GM21367 (cell line): ENCODE measurements around the gene PLCG2.
A peak's percentile ranks its signal among the peaks of the same experiment; 100 is the strongest.
"Not testable (repeated sequence)": the region's sequence is repeated elsewhere in the genome, so short reads cannot be mapped to it uniquely, and the experiment has no call there.

Source experiments
- ATAC-seq: cut with Tn5 transposase; IDR thresholded peaks from one replicate; pipeline ENCODE4 v1.9.1; 2021; ENCODE audit not compliant: unreplicated experiment

PLCG2 gene

DNA sequence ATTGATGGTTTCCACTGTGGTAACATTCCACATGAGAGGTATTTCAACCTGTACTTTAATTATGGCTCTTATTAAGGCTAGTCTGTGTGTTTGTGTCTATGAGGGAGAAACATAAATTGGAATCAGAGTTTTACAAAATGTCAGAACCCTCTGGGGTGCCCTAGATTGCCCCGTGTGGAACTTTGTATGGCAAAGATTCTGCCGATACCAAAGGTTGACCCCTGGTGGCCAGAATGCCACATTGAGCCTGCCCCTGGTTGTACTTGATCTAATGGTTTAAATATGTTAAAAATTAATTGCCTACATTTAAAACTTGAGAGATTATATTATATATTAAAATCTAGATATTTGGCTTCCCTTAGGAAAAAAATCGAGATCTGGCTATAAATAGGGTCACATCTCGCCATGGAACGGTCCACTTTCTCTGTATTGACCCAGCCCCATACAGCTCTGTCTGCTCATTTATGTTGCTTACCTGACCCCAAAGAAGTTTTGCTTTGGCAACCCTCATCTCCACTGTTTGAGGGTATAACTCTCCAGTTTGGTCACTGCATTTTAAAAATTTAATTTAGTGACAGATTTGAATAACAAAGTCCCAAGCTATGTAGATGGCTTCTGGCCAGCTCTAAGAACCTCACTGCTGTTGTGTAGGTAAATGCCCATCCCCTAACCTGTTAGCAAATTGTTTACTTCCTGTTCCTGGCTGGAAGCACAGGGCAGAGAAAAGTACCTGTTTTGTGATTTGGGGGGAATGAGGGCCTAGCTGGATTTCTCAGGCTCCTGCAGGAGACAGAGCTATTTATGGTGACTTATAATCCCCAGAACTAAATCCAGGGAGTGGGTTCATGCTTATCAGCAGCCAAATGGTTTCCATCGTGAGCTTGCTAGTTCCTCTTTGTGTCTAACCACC is 95.0 kb downstream of the PLCG2 start:
- ATAC-seq: peak; percentile 60

GRCh38 chr16:81875461-81875860 is 96.4 kb downstream of the PLCG2 start:
- ATAC-seq: no peak

- no peak for ATAC-seq
These were observed 97.3 kb downstream of the PLCG2 start for GRCh38 chr16:81876273-81876900.

GRCh38 chr16:81877490-81877889 is 98.4 kb downstream of the PLCG2 start:
- ATAC-seq: not testable (repeated sequence)

- ATAC-seq: no peak
These were observed 99.4 kb downstream of the PLCG2 start for GRCh38 chr16:81878529-81878928.

DNA sequence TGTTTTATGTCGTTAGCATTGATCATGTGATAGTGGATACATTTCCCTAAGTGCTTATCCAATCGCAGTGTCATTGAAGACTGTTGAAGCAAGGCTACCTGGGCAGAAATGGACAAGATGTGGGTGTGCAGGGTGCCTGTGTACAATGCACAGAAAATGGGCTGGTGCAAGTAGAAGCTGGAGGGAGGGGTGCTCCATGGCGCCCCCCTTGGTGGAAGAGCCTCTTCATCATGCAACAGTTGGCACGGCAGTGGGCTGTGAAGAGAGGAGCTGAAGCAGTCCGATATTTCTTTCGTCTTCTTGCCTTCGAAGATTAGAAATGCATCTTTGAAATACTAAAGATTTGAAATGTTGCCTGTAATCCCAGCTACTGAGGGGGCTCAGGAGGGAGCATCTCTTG is 100.5 kb downstream of the PLCG2 start:
- ATAC-seq: no peak

DNA sequence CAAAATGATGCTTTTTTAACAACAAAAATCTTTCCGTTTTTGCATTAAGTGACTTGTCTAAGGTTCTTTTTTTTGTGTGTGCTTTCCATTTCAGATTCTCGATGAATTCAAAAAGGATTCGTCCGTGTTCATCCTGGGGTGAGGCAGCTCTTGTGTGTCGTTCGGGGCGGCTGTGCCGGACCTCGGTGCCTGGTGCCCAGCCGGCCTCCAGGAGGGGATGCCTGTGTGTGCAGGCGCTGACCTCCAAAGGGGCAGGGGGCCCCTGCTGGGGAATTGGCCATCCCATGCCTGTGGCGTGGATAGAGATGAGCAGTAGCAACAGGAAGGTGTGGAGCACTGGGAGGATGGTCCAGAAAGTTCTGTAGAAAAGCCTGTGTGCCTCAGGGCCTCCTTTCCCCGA is 101.7 kb downstream of the PLCG2 start:
- no peak for ATAC-seq

DNA sequence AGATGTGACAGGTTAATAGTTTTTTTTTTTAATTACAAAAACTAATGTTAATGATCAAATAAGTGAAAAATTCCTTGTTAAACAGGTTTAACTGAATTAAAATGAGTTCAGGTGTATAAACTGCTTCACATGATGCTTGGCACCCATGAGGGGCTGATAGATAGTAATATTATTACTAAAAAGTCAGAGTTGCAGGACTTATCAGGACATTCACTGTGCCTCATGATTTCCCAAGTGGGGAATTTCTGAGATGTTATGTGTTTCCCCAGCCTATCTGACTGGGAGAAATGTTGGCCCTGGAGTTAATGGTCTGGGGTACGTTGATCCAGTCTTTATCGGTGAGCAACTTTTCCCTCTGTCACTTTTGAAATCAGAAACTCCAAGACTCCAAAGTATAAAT is 102.1 kb downstream of the PLCG2 start:
- no peak for ATAC-seq

DNA sequence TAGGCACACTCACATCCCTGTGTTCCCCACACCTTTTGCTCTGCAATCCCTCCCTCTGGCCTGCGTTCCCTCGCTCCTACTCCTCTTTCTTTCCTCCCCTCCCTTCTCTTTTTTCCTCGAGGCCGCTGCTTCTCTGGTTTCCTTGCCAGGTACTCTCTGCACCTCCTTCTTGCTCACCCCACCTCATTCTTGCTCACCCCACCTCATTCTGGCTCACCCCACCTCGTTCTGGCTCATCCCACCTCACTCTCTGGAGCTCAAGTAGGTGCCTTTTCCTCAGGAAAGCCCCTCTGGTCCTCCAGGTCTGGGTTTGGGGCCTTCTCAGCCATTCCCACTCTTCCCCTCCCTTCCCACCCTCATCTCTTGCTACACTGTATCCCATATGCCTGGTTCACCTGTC is 103.5 kb downstream of the PLCG2 start:
- ATAC-seq: no peak

DNA sequence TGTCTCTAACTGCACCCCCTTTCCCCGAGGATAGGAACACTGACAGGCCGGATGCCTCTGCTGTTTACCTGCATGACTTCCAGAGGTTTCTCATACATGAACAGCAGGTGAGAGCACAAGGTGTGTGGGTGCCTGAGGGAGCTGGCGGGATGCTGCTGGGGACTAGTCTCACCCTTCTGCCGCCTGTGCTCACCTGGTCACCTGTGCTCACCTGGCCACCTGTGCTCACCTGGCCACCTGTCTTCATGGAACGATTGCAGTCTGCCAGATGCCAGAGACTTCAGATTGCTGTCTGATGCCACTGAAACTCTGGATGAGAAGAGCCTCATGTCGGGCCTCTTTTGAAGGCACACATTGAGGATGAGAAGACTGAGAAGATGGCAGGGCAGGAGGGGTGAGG is 104.1 kb downstream of the PLCG2 start:
- ATAC-seq: no peak

DNA sequence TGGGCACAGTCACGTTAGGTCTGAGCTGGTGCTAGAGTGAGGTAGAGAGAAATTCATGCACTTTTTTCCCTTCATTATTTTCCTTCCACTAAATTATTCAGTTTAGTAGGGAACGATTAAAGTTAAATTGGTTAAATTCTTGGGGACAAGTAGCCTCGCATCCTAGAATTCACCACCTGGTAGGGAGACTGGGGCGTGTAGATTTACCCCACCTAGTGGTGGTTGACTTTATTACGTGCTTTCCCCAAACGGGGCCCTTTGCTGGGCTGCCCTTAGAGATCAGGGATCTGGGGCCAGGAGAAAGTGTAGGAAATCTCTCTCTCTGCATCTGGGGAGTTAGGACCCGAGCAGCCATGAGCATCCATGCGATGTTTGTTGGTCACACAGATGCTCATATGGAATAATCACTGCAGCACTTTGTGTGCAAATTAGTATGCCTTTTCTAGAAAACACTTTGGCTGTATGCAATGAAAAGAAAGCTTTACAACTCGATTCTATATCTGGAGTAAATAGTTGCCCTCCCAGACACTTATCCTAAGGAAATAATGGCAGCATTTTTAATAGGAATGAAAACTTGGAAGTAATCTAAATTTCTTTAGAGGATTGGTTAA is 107.0 kb downstream of the PLCG2 start:
- no peak for ATAC-seq

DNA sequence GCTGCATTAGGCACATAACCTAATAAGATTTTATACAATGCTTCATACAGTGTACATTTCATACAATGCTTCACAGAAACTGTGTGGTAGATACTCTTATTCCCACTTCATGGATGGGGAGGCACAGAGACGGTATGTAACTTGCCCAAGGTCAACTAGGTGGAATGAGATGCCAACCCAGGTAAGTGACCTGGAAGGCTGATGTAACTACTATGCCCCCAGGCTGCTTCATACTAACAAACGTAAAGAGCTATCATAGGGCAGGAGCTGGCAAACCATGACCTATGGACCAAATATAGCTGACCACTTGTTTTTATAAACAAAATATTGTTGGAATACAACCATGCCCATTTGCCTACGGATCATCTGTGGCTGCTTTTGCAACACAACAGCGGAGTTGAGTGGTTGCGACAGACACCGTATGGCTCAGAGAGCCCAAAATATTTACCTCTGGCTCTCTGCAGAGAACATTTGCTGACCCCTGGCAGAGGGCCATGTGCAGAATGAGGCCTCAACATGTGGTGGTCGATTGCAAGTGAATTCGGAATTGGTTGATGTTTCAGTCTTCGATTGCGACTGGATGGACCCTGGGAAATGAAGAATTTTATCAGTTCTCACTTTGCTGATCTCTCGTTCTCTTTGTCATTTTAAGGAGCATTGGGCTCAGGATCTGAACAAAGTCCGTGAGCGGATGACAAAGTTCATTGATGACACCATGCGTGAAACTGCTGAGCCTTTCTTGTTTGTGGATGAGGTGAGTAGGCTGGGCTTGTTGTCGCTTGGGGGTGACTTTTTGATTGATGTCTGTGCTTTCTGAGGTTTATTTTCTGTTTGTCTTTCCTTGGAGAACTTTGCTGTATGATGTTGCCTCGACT is 109.7 kb downstream of the PLCG2 start:
- no peak for ATAC-seq

DNA sequence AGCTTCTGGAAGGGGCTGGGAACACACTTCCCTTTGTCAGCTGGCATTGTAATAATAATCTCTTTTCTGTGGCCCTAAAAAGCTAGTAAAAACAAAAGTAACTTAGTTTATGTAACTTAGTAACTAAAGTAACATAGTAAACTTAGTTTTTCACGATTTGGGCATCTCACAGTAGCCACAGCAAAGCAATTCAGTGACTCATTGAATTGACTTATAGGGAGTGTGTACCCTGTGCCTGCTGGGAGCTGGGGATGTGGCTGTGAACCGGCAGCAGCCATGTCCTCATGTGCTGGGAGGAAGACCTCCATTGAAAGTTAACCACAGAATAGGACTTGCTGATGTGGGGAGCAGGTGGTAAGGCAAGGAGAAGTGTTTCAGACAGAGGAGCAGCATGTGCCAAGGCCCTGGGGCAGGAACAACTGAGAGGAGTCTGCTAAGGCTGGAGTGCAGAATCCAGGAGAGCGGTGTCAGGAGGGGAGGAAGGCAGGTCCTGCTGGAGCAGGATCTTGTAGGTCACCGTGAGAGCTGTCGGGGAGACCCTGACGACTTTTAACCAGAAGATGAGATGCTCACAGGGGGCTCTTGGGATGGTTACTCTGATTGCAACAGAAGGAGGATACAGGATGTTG is 112.8 kb downstream of the PLCG2 start:
- ATAC-seq: no peak

GRCh38 chr16:81894592-81894991 is 115.5 kb downstream of the PLCG2 start:
- ATAC-seq: no peak

GRCh38 chr16:81896902-81897301 is 117.8 kb downstream of the PLCG2 start:
- ATAC-seq: no peak

DNA sequence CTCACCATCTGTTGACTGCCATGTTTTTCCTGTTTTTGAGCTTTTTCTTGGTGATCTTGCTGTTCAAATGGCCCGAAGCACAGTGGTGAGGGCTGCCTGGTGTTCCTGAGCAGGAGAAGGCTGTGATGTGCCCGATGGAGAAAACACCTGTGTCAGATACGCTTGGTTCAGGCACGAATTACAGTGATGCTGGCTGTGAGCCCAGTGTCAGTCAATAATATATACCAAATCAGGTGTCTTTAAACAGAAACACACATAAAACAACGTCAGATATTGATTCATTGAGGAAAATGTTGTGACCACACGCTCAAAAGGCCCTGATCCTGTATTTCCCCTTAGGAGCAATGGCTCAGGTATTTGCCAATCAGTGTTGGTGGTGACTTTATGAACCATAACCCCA is 120.5 kb downstream of the PLCG2 start:
- ATAC-seq: no peak

- no peak for ATAC-seq
These were observed 120.9 kb downstream of the PLCG2 start for GRCh38 chr16:81900014-81900413.

GRCh38 chr16:81900456-81900855 is 121.4 kb downstream of the PLCG2 start:
- no peak for ATAC-seq

DNA sequence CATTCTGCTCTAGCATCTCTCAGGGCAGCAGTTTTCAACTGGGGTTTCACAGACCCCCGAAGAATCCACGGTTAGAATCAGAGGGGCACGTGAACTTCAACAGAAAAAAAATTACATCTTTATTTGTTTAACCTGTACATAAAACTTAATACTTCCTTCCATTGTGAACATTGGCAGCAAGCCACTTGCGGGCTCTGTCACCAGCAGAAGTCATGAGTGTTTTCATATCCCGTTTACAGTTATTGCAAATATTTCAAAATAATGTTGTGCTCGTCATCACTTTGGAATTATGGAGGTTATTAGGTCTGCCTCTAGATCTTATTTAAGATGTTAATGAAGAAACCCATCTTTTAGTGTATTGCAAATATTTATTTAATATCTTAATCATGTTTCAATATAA is 122.4 kb downstream of the PLCG2 start:
- ATAC-seq: no peak

DNA sequence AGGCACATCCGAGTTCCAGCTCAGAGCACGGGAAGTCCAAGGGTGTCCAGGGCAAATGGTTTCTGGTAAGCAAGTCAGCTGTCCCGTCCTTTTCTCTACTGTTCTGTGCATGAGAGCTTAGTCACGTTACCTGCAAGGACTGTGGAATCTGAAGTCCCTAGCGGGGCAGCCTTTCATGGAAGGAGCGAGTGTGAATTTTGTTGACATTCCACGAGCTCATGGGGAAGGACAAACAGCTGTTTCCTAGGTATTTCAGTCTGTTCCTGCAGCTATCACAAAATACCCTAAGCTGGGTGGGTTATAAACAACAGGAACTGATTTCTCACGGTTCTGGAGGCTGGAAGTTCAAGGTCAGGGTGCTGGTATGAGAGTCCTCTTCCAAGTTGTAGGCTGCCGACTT is 122.9 kb downstream of the PLCG2 start:
- no peak for ATAC-seq

DNA sequence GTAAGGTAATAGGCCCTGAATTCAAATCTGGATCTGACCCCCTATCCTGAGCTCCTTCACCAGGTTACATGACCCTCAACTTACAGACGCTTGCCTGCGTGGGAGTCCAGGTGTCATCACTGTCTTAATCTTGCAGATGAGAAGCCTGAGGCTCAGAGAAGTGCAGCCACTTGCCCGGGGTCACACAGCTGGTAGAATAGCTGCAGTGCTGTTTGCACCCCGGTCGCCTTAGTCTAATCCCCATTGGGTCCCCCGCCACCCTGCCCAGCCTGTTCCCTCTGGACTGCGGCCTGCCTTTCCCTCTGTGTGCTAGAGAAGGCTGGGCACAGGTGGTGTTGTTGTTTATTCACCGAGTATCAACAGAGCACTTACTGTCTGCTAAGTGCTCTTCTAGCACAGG is 125.2 kb downstream of the PLCG2 start:
- no peak for ATAC-seq
